GM23338 (cell line): ENCODE data around the gene MUTYH. TPM values are rescaled to one million over a fixed set of nuclear protein-coding genes. Genes with fewer than 3 reads are reported as not detected.

Experiments
- ATAC-seq: fragments of 200-7000 bp; cut with Tn5 transposase; 3 replicates; pipeline ENCODE4 v1.9.1; 2020
- DNase-seq: peaks from one replicate; pipeline ENCODE4 v3.0.0-alpha.2; 2015; ENCODE audit warnings: low spot score
- H2AFZ ChIP-seq: fragments of 200-600 bp; sonication (generic); 2 replicates; pipeline ENCODE4 v1.8.0; 2016; ENCODE audit warnings: antibody characterized with exemption, mild to moderate bottlenecking, moderate library complexity
- H3F3A ChIP-seq: fragments of 200-600 bp; sonication (generic); replicated peaks from 2 replicates; pipeline ENCODE4 v1.8.0; 2017; ENCODE audit warnings: antibody characterized with exemption, mixed run types, low read depth
- H3K27ac ChIP-seq: fragments of 200-600 bp; sonication (generic); 2 replicates; pipeline ENCODE4 v1.6.1; 2016; ENCODE audit warnings: low read depth
- H3K27me3 ChIP-seq: fragments of 200-600 bp; sonication (generic); 2 replicates; pipeline ENCODE4 v1.8.0; 2016; ENCODE audit warnings: mild to moderate bottlenecking, mixed run types, moderate library complexity; ENCODE audit not compliant: insufficient read depth
- H3K36me3 ChIP-seq: fragments of 200-600 bp; sonication (generic); 2 replicates; pipeline ENCODE4 v1.8.0; 2016; ENCODE audit warnings: mild to moderate bottlenecking; ENCODE audit not compliant: insufficient read depth
- H3K4me1 ChIP-seq: fragments of 200-600 bp; sonication (generic); 2 replicates; pipeline ENCODE4 v1.8.0; 2016; ENCODE audit warnings: mild to moderate bottlenecking, moderate library complexity; ENCODE audit not compliant: insufficient read depth
- H3K4me2 ChIP-seq: fragments of 200-600 bp; sonication (generic); 2 replicates; pipeline ENCODE4 v1.7.1; 2017; ENCODE audit warnings: mixed run types
- H3K4me3 ChIP-seq: fragments of 200-600 bp; sonication (generic); 2 replicates; pipeline ENCODE4 v1.6.1; 2016; ENCODE audit warnings: mixed run types
- H3K79me2 ChIP-seq: fragments of 200-600 bp; sonication (generic); replicated peaks from 2 replicates; pipeline ENCODE4 v1.8.0; 2017; ENCODE audit warnings: mild to moderate bottlenecking; ENCODE audit not compliant: insufficient read depth
- H3K9me2 ChIP-seq: fragments of 200-600 bp; sonication (generic); 2 replicates; pipeline ENCODE4 v1.8.0; 2017; ENCODE audit not compliant: insufficient read depth
- H4K20me1 ChIP-seq: fragments of 200-600 bp; sonication (generic); replicated peaks from 2 replicates; pipeline ENCODE4 v1.8.0; 2017; ENCODE audit warnings: mild to moderate bottlenecking; ENCODE audit not compliant: insufficient read depth
- H3K27ac Mint-ChIP-seq: 2 replicates; pipeline ENCODE4 v1.8.0; 2020; ENCODE audit warnings: inconsistent platforms, mild to moderate bottlenecking, moderate library complexity, mixed read lengths
- H3K27me3 Mint-ChIP-seq: 3 replicates; pipeline ENCODE4 v1.8.0; 2022; ENCODE audit warnings: low read depth, mild to moderate bottlenecking, moderate library complexity, mixed read lengths, inconsistent platforms; ENCODE audit not compliant: insufficient read depth, poor library complexity
- H3K36me3 Mint-ChIP-seq: 3 replicates; pipeline ENCODE4 v1.8.0; 2021; ENCODE audit warnings: low read depth, mild to moderate bottlenecking, inconsistent platforms, moderate library complexity, mixed read lengths
- H3K4me1 Mint-ChIP-seq: 3 replicates; pipeline ENCODE4 v1.8.0; 2020; ENCODE audit warnings: mild to moderate bottlenecking, inconsistent platforms, mixed read lengths
- H3K4me3 Mint-ChIP-seq: 3 replicates; pipeline ENCODE4 v1.8.0; 2021; ENCODE audit warnings: moderate library complexity, mild to moderate bottlenecking, inconsistent platforms, mixed read lengths
- H3K9me3 Mint-ChIP-seq: 3 replicates; pipeline ENCODE4 v1.8.0; 2020; ENCODE audit warnings: moderate library complexity, mild to moderate bottlenecking, inconsistent platforms, mixed read lengths
- CREB1 ChIP-seq: fragments of 250-450 bp; sonication (Bioruptor Pico); IDR thresholded peaks from 2 replicates; pipeline ENCODE4 v1.5.0; 2020; ENCODE audit warnings: low read depth, mild to moderate bottlenecking, moderate library complexity
- CTCF ChIP-seq, 2 experiments: fragments of 200-600 bp in 1 of 2; sonication (generic) in 1 of 2; conservative IDR thresholded peaks; 2 replicates each; pipeline versions ENCODE4 v1.5.1 to v1.6.1; 2016 to 2017; ENCODE audit warnings: antibody characterized with exemption in 2 of 2, low read depth in 2 of 2, mild to moderate bottlenecking in 2 of 2, moderate library complexity in 1 of 2
- ETS1 ChIP-seq: IDR thresholded peaks from 2 replicates; pipeline ENCODE4 v1.6.1; 2016; ENCODE audit warnings: antibody characterized with exemption
- EZH2 ChIP-seq: fragments of 200-600 bp; sonication (generic); IDR thresholded peaks from one replicate; pipeline ENCODE4 v1.8.0; 2017; ENCODE audit warnings: antibody characterized with exemption, mild to moderate bottlenecking, low read depth; ENCODE audit not compliant: unreplicated experiment
- EZH2phosphoT487 ChIP-seq: fragments of 200-600 bp; sonication (generic); IDR thresholded peaks from one replicate; pipeline ENCODE4 v1.8.1; 2018; ENCODE audit warnings: antibody characterized with exemption; ENCODE audit not compliant: unreplicated experiment
- JUNB ChIP-seq: IDR thresholded peaks from one replicate; pipeline ENCODE4 v1.6.1; 2016; ENCODE audit warnings: antibody characterized with exemption; ENCODE audit not compliant: unreplicated experiment
- STAT1 ChIP-seq: IDR thresholded peaks from one replicate; pipeline ENCODE4 v1.6.1; 2016; ENCODE audit warnings: antibody characterized with exemption; ENCODE audit not compliant: unreplicated experiment
- ZNF114 ChIP-seq: fragments of 250-450 bp; sonication (Bioruptor Pico); IDR thresholded peaks from 2 replicates; pipeline ENCODE4 v1.5.0; 2020; ENCODE audit warnings: mild to moderate bottlenecking, moderate library complexity
- ZNF331 ChIP-seq: fragments of 250-450 bp; sonication (Bioruptor Pico); IDR thresholded peaks from 2 replicates; pipeline ENCODE4 v1.5.0; 2020; ENCODE audit warnings: low read depth, mild to moderate bottlenecking, moderate library complexity
- polyA plus RNA-seq: library from polyadenylated mRNA; unstranded; fragments of >200 nt; fragmentation: Nextera tagmentation; extraction: Ambion mirVana; gene quantifications from 2 replicates; pipeline ENCODE4 v1.2.1, GENCODE V29; 2016
- total RNA-seq: library from RNA; depleted of rRNA; stranded (reverse); fragments of >200 nt; shearing (Covaris generic); gene quantifications from 2 replicates; pipeline ENCODE4 v1.2.3, GENCODE V29; 2014

MUTYH gene
- total and polyA plus RNA-seq, 2 experiments from 2014 or later, result 47.9 to 67.4 TPM

GRCh38 chr1:45300669-45300997, 39.6 kb downstream of the MUTYH start:
- H3K36me3 ChIP-seq, result no peaks in the 10 kb centered on the region
- H3K4me1 ChIP-seq, result peaks cover 24% of the 10 kb centered on the region
- H3K27ac Mint-ChIP-seq, result no peak overlapping the region
- peaks cover 12% of the 10 kb centered on the region for H3K27me3 Mint-ChIP-seq
- H2AFZ ChIP-seq, result no peak overlapping the region
- H3K9me2 ChIP-seq, result no peaks in the 10 kb centered on the region
- H3K9me3 Mint-ChIP-seq, result no peaks in the 10 kb centered on the region; the same call in 2 of the 3 replicates
- H3K4me3 ChIP-seq, result no peak overlapping the region
- TF ChIP-seq ETS1 (no peak), JUNB (no peak), ZNF331 (CRISPR knock-in tag) (no peak), EZH2 (no peak), STAT1 (no peak), CTCF (conservative IDR thresholded peaks at IDR 0.05; ENCODE audit: low read depth in 2 of 2) (no peak), ZNF114 (CRISPR knock-in tag) (no peak)
- H3K27ac ChIP-seq, result no peak overlapping the region
- peaks cover 34% of the 10 kb centered on the region for H3K4me1 Mint-ChIP-seq
- H3K27me3 ChIP-seq, result no peaks in the 10 kb centered on the region
- no peaks in the 10 kb centered on the region for H4K20me1 ChIP-seq
- no peaks in the 10 kb centered on the region for H3K79me2 ChIP-seq
- ATAC-seq (no peak), DNase-seq (no peak)
- no peaks in the 10 kb centered on the region for H3K36me3 Mint-ChIP-seq
- 0 out of 2 replicates have a peak, but pooled peaks cover 5% of the 10 kb centered on the region for H3F3A ChIP-seq
- no peak overlapping the region for H3K4me2 ChIP-seq
- H3K4me3 Mint-ChIP-seq, result no peak overlapping the region

- Mint-ChIP-seq H3K27me3 (peaks cover 9% of the 10 kb centered on the region), H3K4me3 (no peak overlapping the region), H3K4me1 (peaks cover 29% of the 10 kb centered on the region), H3K36me3 (no peaks in the 10 kb centered on the region), H3K27ac (no peak overlapping the region), H3K9me3 (no peaks in the 10 kb centered on the region; the same call in 2 of the 3 replicates)
- Histone ChIP-seq H3K9me2 (no peaks in the 10 kb centered on the region), H3K36me3 (no peaks in the 10 kb centered on the region), H3K4me1 (peaks cover 19% of the 10 kb centered on the region), H3K79me2 (no peaks in the 10 kb centered on the region), H3K27ac (no peak overlapping the region), H3K27me3 (no peaks in the 10 kb centered on the region), H3K4me3 (no peak overlapping the region), H4K20me1 (no peaks in the 10 kb centered on the region), H3F3A (0 out of 2 replicates have a peak, but pooled peaks cover 5% of the 10 kb centered on the region), H2AFZ (no peak overlapping the region), H3K4me2 (no peak overlapping the region)
- ATAC-seq, result peak; percentile 28
- peak; percentile 86 for DNase-seq
- no peak for TF ChIP-seq CREB1 (CRISPR knock-in tag)
- TF ChIP-seq EZH2phosphoT487, result no peak
- TF ChIP-seq CTCF (conservative IDR thresholded peaks at IDR 0.05; ENCODE audit: low read depth in 2 of 2), result peak; percentile 90 to 92
- no peak for TF ChIP-seq ZNF114 (CRISPR knock-in tag)
- no peak for TF ChIP-seq STAT1
- no peak for TF ChIP-seq ETS1
- no peak for TF ChIP-seq EZH2
Observed at GRCh38 chr1:45299981-45300668, 40.1 kb downstream of the MUTYH start.
